Measurements from ENCODE around the gene MAN1B1.

Gene MAN1B1

DNA sequence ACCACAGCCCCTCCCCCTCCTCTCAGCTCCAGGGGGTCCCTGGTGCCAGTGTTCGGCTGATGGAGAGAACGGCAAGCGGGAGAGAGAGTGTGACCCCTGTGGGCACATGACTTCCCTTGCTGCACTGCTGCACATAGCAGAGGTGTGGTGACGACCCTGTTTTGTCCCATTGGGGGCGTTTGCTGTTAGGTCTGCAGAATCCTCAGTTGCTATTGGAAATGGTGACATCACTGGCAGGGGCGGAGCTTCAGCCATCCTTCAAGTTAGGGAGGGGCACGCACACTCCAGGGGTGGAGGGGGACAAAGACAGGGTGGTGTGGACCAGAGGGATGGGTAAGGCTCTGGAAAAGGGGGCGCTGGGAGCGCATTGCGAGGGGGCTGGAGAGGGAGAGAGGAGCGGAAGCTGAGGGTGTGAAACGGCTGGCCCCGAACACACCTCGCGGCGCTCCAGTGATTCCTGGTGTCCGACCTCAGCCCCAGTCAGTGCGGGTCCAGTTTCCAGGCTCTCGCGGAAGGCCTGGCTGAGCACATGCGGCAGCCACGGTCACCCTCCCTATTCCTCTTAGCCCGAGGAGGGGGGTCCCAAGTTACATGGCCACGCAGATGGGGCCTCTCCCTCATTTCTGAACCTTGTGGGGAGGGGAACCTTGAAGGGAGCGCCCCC, 51.4 kb downstream of the MAN1B1 start:
- no CpG with 5 or more reads among the region's 25 CpGs for WGBS (ENCODE audit: extremely low coverage, insufficient coverage, insufficient read length)
- no peak overlapping the region for H3K14ac ChIP-seq (ENCODE audit: low read length)

DNA sequence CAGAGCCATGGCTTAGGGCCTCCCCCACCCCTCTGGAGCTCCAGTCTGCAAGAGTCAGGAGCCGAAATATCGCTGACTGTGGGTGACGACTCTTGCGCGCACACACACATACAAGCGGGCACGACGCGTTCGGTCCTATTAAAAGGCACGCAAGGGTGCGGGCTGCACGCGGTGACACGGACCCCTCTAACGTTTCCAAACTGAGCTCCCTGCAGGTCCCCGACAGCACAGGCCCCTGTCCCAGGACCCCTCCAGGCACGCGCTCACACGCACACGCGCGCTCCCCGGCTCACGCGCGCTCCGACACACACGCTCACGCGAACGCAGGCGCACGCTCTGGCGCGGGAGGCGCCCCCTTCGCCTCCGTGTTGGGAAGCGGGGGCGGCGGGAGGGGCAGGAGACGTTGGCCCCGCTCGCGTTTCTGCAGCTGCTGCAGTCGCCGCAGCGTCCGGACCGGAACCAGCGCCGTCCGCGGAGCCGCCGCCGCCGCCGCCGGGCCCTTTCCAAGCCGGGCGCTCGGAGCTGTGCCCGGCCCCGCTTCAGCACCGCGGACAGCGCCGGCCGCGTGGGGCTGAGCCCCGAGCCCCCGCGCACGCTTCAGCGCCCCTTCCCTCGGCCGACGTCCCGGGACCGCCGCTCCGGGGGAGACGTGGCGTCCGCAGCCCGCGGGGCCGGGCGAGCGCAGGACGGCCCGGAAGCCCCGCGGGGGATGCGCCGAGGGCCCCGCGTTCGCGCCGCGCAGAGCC, 52.1 kb downstream of the MAN1B1 start, which contains the start of gene GRIN1:
Gene GRIN1, plus strand, starts transcription at position 433 of the 746 bp plus-strand sequence. CDS start 333 bp downstream, outside the sequence.
- H4K8ac ChIP-seq (ENCODE audit: low read depth, low read length): no peak within 1 kb of the TSS
- H3K36me3 ChIP-seq (ENCODE audit: control insufficient read depth in 1 of 2, insufficient read depth in 2 of 2, low read length in 2 of 2): no peaks in the 10 kb centered on the region
- DNase-seq: peak in 1 of 2 donors; percentile 66

More for the DNA sequence above, 51.4 kb downstream of the MAN1B1 start:
- Histone ChIP-seq H2BK12ac (ENCODE audit: low read length) (no peak overlapping the region), H2AK5ac (ENCODE audit: low read length) (no peak overlapping the region), H3K79me1 (ENCODE audit: low read length) (no peaks in the 10 kb centered on the region), H3K79me2 (ENCODE audit: control insufficient read depth, insufficient read depth, low read length, poor library complexity) (no peaks in the 10 kb centered on the region), H3K4me2 (ENCODE audit: low read length) (no peak overlapping the region), H3K27me3 (ENCODE audit: insufficient read depth, low read length) (peaks cover 28% of the 10 kb centered on the region), H4K12ac (ENCODE audit: low read depth, low read length) (no peak overlapping the region), H3K4me3 (ENCODE audit: low read depth, low read length) (no peak overlapping the region), H2BK5ac (ENCODE audit: low read depth, low read length, poor library complexity) (no peak overlapping the region), H3K18ac (ENCODE audit: low read length) (no peak overlapping the region), H4K8ac (ENCODE audit: low read depth, low read length) (no peak overlapping the region), H3K36me3 (ENCODE audit: control insufficient read depth in 1 of 2, insufficient read depth in 2 of 2, low read length in 2 of 2) (no peaks in the 10 kb centered on the region), H3K23ac (ENCODE audit: low read length) (no peak overlapping the region), H3K4ac (ENCODE audit: low read depth, low read length) (no peak overlapping the region), H2AFZ (ENCODE audit: insufficient read depth, low read length, poor library complexity) (no peak overlapping the region), H2BK120ac (ENCODE audit: insufficient read depth, low read length, poor library complexity) (no peak overlapping the region), H4K91ac (ENCODE audit: low read depth, low read length) (no peak overlapping the region), H3K4me1 (ENCODE audit: control insufficient read depth in 1 of 2, insufficient read depth in 2 of 2, low read length in 2 of 2) (peaks cover 2 to 3% of the 10 kb centered on the region in 2 experiments), H3K9ac (ENCODE audit: low read length) (no peak overlapping the region), H3K27ac (ENCODE audit: low read depth, low read length) (no peak overlapping the region), H3K9me3 (ENCODE audit: insufficient read depth, low read depth, low read length) (peaks cover 23% of the 10 kb centered on the region)
- DNase-seq: no peak

DNA sequence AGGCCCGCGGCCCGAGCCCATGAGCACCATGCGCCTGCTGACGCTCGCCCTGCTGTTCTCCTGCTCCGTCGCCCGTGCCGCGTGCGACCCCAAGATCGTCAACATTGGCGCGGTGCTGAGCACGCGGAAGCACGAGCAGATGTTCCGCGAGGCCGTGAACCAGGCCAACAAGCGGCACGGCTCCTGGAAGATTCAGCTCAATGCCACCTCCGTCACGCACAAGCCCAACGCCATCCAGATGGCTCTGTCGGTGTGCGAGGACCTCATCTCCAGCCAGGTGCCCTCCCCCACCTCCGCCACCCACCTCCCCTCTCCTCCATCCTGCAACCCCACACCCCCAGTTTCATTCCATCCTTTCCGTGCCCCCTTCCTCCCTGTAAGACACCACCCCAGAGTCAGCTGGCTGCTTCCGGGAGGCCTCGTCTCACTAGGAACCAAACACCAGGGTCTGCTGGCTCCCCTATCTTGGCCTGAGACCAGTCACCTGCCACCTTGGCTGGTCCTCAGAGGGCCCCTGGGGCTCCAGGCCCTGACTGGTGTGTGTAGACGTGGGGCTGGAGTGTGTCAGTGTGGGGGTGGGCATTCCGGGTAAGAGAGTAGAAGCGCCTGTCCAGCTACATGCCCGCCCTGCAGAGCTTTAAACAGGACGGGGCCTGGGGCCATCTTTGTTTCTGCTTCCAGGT, 52.8 kb downstream of the MAN1B1 start:
- H3K27ac ChIP-seq (ENCODE audit: low read depth, low read length): no peak overlapping the region
- no peak overlapping the region for H2BK12ac ChIP-seq (ENCODE audit: low read length)
- peaks cover 28% of the 10 kb centered on the region for H3K27me3 ChIP-seq (ENCODE audit: insufficient read depth, low read length)
- peaks cover 23% of the 10 kb centered on the region for H3K9me3 ChIP-seq (ENCODE audit: insufficient read depth, low read depth, low read length)
- no peaks in the 10 kb centered on the region for H3K79me1 ChIP-seq (ENCODE audit: low read length)
- WGBS (ENCODE audit: extremely low coverage, insufficient coverage, insufficient read length): no CpG with 5 or more reads among the region's 37 CpGs
- DNase-seq: no peak
- no peak overlapping the region for H4K12ac ChIP-seq (ENCODE audit: low read depth, low read length)
- H3K23ac ChIP-seq (ENCODE audit: low read length): no peak overlapping the region
- no peaks in the 10 kb centered on the region for H3K79me2 ChIP-seq (ENCODE audit: control insufficient read depth, insufficient read depth, low read length, poor library complexity)
- no peak overlapping the region for H3K4ac ChIP-seq (ENCODE audit: low read depth, low read length)
- H2AK5ac ChIP-seq (ENCODE audit: low read length): no peak overlapping the region
- peak overlapping the region; percentile 2 for H3K4me3 ChIP-seq (ENCODE audit: low read depth, low read length)
- H3K4me1 ChIP-seq (ENCODE audit: control insufficient read depth in 1 of 2, insufficient read depth in 2 of 2, low read length in 2 of 2): peaks cover 2 to 3% of the 10 kb centered on the region in 2 experiments
- H2BK120ac ChIP-seq (ENCODE audit: insufficient read depth, low read length, poor library complexity): no peak overlapping the region
- no peak overlapping the region for H2AFZ ChIP-seq (ENCODE audit: insufficient read depth, low read length, poor library complexity)
- H3K4me2 ChIP-seq (ENCODE audit: low read length): no peak overlapping the region
- no peak overlapping the region for H3K14ac ChIP-seq (ENCODE audit: low read length)
- no peak overlapping the region for H3K9ac ChIP-seq (ENCODE audit: low read length)
- no peak overlapping the region for H4K8ac ChIP-seq (ENCODE audit: low read depth, low read length)
- H3K18ac ChIP-seq (ENCODE audit: low read length): no peak overlapping the region
- no peak overlapping the region for H4K91ac ChIP-seq (ENCODE audit: low read depth, low read length)
- H3K36me3 ChIP-seq (ENCODE audit: control insufficient read depth in 1 of 2, insufficient read depth in 2 of 2, low read length in 2 of 2): no peaks in the 10 kb centered on the region
- H2BK5ac ChIP-seq (ENCODE audit: low read depth, low read length, poor library complexity): no peak overlapping the region

More for the DNA sequence above, 52.1 kb downstream of the MAN1B1 start, which contains the start of gene GRIN1:
- Histone ChIP-seq H3K4me1 (ENCODE audit: control insufficient read depth in 1 of 2, insufficient read depth in 2 of 2, low read length in 2 of 2) (peaks cover 2 to 3% of the 10 kb centered on the region in 2 experiments), H3K9ac (ENCODE audit: low read length) (no peak within 1 kb of the TSS), H3K4ac (ENCODE audit: low read depth, low read length) (no peak within 1 kb of the TSS), H3K14ac (ENCODE audit: low read length) (no peak within 1 kb of the TSS), H4K12ac (ENCODE audit: low read depth, low read length) (no peak within 1 kb of the TSS), H2BK5ac (ENCODE audit: low read depth, low read length, poor library complexity) (no peak within 1 kb of the TSS), H3K79me1 (ENCODE audit: low read length) (no peaks in the 10 kb centered on the region), H2AFZ (ENCODE audit: insufficient read depth, low read length, poor library complexity) (no peak within 1 kb of the TSS), H3K4me3 (ENCODE audit: low read depth, low read length) (peak within 1 kb of the TSS; percentile 2), H2BK120ac (ENCODE audit: insufficient read depth, low read length, poor library complexity) (no peak within 1 kb of the TSS), H3K4me2 (ENCODE audit: low read length) (no peak within 1 kb of the TSS), H3K9me3 (ENCODE audit: insufficient read depth, low read depth, low read length) (peaks cover 23% of the 10 kb centered on the region), H3K18ac (ENCODE audit: low read length) (no peak within 1 kb of the TSS), H4K91ac (ENCODE audit: low read depth, low read length) (no peak within 1 kb of the TSS), H3K23ac (ENCODE audit: low read length) (no peak within 1 kb of the TSS), H2AK5ac (ENCODE audit: low read length) (no peak within 1 kb of the TSS), H3K79me2 (ENCODE audit: control insufficient read depth, insufficient read depth, low read length, poor library complexity) (no peaks in the 10 kb centered on the region), H3K27me3 (ENCODE audit: insufficient read depth, low read length) (peaks cover 28% of the 10 kb centered on the region), H2BK12ac (ENCODE audit: low read length) (no peak within 1 kb of the TSS), H3K27ac (ENCODE audit: low read depth, low read length) (no peak within 1 kb of the TSS)
- no CpG with 5 or more reads among the region's 104 CpGs for WGBS (ENCODE audit: extremely low coverage, insufficient coverage, insufficient read length)

GRCh38 chr9:137140151-137141012, 53.6 kb downstream of the MAN1B1 start:
- no CpG with 5 or more reads among the region's 26 CpGs for WGBS (ENCODE audit: extremely low coverage, insufficient coverage, insufficient read length)

More at GRCh38 chr9:137140151-137141012, 53.6 kb downstream of the MAN1B1 start:
- no peak overlapping the region for H2BK120ac ChIP-seq (ENCODE audit: insufficient read depth, low read length, poor library complexity)
- H3K27me3 ChIP-seq (ENCODE audit: insufficient read depth, low read length): peaks cover 28% of the 10 kb centered on the region
- H3K9ac ChIP-seq (ENCODE audit: low read length): no peak overlapping the region
- H2BK12ac ChIP-seq (ENCODE audit: low read length): no peak overlapping the region
- no peak overlapping the region for H3K27ac ChIP-seq (ENCODE audit: low read depth, low read length)
- H3K4me2 ChIP-seq (ENCODE audit: low read length): no peak overlapping the region
- peaks cover 23% of the 10 kb centered on the region for H3K9me3 ChIP-seq (ENCODE audit: insufficient read depth, low read depth, low read length)
- no peak for DNase-seq
- H3K14ac ChIP-seq (ENCODE audit: low read length): no peak overlapping the region
- H3K4me3 ChIP-seq (ENCODE audit: low read depth, low read length): peak overlapping the region; percentile 13
- H2BK5ac ChIP-seq (ENCODE audit: low read depth, low read length, poor library complexity): no peak overlapping the region
- no peak overlapping the region for H4K8ac ChIP-seq (ENCODE audit: low read depth, low read length)
- no peak overlapping the region for H3K18ac ChIP-seq (ENCODE audit: low read length)
- H3K23ac ChIP-seq (ENCODE audit: low read length): peak overlapping the region; percentile 64
- H4K12ac ChIP-seq (ENCODE audit: low read depth, low read length): no peak overlapping the region
- H4K91ac ChIP-seq (ENCODE audit: low read depth, low read length): no peak overlapping the region
- H2AFZ ChIP-seq (ENCODE audit: insufficient read depth, low read length, poor library complexity): no peak overlapping the region
- no peaks in the 10 kb centered on the region for H3K79me2 ChIP-seq (ENCODE audit: control insufficient read depth, insufficient read depth, low read length, poor library complexity)
- H3K4me1 ChIP-seq (ENCODE audit: control insufficient read depth in 1 of 2, insufficient read depth in 2 of 2, low read length in 2 of 2): peaks cover 2 to 3% of the 10 kb centered on the region in 2 experiments
- H3K4ac ChIP-seq (ENCODE audit: low read depth, low read length): no peak overlapping the region
- no peaks in the 10 kb centered on the region for H3K79me1 ChIP-seq (ENCODE audit: low read length)
- H3K36me3 ChIP-seq (ENCODE audit: control insufficient read depth in 1 of 2, insufficient read depth in 2 of 2, low read length in 2 of 2): no peaks in the 10 kb centered on the region
- no peak overlapping the region for H2AK5ac ChIP-seq (ENCODE audit: low read length)

Measured in trophoblast cell (in vitro differentiated cells and primary cell).